HG03558 (cell line): ENCODE measurements around the gene SEMA3A.
"Not testable (repeated sequence)": the region's sequence is repeated elsewhere in the genome, so short reads cannot be mapped to it uniquely, and the experiment has no call there.

ENCODE experiments used
- ATAC-seq: cut with Tn5 transposase; IDR thresholded peaks from one replicate; pipeline ENCODE4 v1.9.1; 2021; ENCODE audit warnings: moderate number of reproducible peaks; ENCODE audit not compliant: unreplicated experiment; ENCODE audit errors: extremely low read depth

Gene SEMA3A

DNA sequence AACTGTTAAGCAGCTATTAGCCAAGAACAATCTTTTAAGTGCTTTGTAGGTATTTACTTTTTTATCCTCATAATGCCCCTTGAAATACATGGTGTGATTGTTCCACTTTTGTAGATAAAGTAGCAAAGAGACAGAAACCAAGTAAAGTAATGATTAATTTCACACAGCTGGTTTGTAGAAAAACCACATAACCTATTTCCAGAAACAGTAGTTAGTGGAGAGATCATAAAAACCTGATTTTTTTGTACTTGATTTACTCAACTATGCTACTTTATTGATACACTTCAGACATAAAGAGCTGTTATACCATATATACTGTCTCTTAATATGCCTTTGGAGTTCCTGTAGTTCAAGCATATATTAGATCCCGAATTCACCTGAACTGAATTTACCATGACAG is 118.4 kb downstream of the SEMA3A start:
- no peak for ATAC-seq

- ATAC-seq: no peak
Measured at GRCh38 chr7:84073186-84073875, 121.3 kb downstream of the SEMA3A start.

DNA sequence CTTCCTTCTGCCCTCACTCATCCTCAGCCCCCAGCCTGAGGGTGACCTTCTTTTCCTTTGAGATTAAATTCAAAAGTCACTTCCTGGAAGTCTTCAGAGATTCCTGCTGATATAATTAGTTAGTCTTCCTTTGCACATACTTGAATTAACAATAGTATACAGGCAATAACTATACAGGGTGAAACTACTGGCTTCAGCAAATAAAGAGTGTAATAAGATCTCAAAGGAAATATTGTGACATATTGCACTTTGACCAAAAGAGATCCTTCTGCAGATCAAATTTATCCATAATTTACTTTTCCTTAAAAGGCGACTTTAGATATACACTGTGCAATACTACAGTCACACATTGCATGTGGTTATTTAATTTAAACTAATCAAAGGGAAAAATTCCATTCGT is 123.8 kb downstream of the SEMA3A start:
- no peak for ATAC-seq

DNA sequence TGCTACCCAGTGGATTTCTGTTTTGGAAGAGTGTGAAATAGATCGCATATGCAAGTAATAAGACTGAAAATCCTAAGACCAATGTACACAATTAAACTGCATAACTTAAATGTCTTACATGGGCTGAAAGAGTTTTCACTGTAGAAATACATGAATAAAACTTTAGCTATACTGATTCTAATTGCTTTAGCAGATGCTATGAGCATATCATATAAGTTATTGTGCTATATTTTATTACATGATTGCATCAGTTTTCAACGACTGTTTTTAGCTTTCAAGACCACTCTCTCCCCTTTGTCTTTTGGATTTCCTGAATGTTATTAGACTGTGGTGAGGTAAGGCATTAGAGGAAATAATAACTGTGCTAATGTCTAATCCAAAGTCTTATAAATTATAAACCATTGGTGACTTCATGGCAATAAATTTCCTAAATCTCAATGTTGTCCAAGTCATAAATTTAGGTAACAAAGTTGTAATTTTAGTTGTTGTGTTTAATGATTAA is 124.5 kb downstream of the SEMA3A start:
- no peak for ATAC-seq

DNA sequence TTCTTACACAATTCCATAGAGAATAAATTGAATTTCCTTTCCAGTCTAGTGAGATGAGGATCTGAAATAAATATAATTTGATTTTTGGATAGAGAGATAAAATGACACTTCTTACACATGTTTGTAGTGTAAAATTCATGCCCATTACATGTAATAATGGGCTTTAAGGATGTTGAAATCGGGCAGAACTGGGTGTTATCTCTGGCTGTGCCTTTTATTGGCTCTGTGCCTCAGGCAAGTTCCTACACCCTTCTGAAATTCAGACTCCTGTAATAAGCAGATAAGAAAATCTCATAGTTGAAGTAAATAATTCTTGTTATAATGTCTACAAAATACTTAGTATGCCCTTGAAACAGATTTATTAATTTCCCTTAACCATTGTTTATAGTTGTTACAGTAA is 125.6 kb downstream of the SEMA3A start:
- ATAC-seq: no peak

DNA sequence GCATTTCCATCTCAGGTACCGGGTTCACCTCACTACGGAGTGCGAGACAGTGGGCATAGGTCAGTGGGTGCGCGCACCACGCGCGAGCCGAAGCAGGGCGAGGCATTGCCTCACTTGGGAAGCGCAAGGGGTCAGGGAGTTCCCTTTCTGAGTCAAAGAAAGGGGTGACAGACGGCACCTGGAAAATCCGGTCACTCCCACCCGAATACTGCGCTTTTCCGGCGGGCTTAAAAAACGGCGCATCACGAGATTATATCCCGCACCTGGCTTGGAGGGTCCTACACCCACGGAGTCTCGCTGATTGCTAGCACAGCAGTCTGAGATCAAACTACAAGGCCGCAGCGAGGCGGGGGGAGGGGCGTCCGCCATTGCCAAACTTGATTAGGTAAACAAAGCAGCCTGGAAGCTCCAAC is 132.1 kb downstream of the SEMA3A start:
- not testable (repeated sequence) for ATAC-seq

DNA sequence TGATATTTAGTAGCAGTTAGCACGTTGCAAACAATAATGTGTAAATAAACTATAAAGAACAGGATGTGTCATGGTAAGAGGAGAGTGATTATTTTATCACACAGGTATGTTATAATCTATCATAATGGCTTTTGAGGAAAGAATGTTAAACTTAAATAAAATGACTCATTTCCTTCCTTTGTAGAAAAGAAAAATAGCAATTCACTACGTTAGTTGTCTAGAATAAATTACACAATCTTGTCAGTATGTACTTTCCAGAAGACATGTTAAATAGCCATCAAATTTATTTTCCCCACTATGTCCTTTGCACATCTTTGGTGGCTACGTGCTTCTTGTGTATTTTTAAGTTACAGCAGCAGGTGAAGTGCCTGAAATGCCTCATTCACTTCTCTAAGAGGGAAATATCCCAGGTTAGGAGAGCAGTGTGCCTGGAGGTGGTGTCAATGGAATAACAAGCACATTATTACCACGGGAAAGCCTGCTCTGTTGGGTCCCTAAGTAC is 133.8 kb downstream of the SEMA3A start:
- no peak for ATAC-seq

DNA sequence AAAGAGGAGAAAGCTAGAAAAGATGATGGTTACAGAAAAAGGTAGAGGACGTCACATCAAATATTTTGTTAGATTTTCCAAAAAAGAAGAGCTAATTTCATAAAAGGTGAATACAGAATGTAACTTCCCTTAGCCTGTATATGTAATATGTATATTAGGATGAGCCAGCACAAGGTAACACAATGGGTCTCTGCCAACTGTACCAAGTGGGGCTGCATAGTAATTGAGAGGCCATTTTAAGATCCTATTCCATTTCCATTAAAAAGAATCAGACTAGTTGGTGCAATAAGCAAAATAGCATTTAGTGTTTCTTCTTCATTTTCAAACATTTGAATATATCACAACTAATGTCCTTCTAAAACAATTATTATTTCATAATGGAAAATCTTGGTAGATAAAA is 134.6 kb downstream of the SEMA3A start:
- no peak for ATAC-seq

DNA sequence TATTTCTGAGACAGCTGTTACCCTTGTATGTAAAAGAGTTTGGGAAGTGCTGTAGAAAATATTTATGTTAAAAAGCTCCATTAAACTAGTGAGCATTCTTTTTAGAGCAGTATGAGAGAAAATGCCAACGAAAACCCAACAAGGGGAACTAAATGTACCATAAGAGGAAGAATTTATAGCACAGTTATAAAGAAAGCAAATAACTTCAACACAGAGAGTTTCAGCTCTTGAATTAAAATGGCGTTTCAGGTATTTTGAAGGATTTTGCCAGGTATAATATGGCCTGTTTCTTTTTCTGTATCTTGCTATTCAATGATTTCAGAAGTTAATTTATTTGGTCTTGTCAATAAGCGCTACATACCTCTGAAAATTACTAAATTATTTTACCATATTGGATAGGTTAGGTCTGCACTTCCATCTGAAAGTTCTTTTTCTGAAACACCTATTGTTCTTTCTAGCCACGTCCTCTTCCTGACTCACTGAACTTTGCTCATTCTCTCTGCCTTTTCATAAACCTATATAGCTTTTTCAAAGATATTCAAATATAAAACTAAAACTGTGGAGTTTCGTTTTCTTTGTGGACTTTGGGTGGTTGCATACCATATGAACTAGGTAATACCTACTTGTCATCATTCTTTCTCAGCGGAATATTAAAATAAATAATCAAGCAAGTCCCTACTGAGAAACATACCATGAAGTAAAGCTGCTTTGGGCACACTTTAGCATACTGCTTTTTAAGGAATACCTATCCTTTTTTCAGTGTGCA is 136.1 kb downstream of the SEMA3A start:
- no peak for ATAC-seq

- ATAC-seq: no peak
Measured at GRCh38 chr7:84057576-84057975, 137.0 kb downstream of the SEMA3A start.

- ATAC-seq: no peak
Measured at GRCh38 chr7:84055904-84056605, 138.5 kb downstream of the SEMA3A start.

GRCh38 chr7:84055199-84055598 is 139.4 kb downstream of the SEMA3A start:
- not testable (repeated sequence) for ATAC-seq

DNA sequence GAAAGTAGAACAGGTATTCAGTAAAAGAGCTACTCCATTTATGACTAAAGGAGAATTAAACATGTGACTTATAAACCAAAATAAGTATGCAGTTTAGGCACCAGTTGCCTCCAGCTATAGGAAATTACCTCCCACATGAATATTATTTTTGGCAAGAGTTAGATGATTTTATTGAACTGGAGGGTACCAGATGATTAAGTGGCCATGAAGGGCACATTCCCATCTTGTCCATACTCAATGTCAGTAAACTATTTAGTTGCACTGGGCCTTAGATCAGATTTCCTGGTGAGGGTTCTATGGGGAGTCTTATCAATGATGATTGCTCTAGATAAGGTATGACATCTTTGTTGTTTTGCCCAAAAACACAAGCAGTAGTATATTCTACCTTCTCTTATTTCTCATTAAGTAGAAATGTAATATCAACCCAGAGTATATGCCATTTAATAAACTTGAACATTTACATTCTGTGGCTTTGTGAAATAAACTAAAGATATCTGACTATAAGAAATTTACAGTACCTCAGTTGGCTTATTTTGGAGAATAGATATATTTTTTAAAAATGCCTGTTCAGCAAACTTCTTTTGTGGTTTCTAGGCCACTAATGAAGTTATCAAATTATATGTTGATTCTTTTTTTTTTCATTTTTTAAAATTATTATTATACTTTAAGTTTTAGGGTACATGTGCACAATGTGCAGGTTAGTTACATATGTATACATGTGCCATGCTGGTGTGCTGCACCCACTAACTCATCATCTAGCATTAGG is 145.3 kb downstream of the SEMA3A start:
- ATAC-seq: no peak

DNA sequence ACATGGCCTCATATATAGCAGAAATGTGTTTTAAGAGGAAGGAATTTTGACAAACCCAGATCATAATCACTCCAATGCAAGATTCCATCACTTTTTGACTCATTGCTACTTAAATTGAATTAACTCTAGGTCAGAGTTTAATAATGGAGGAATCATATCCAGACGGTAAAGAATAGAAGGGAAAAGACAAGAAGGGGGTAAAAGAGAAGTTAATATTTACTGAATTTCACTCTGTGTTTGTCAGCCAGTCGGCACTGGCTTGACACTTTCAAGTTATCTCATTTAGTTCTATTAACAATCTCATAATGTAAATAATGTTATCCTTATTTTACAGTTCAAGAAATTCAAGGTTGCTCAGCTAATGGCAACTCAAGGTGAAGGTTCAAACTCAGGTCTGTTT is 147.5 kb downstream of the SEMA3A start:
- no peak for ATAC-seq

DNA sequence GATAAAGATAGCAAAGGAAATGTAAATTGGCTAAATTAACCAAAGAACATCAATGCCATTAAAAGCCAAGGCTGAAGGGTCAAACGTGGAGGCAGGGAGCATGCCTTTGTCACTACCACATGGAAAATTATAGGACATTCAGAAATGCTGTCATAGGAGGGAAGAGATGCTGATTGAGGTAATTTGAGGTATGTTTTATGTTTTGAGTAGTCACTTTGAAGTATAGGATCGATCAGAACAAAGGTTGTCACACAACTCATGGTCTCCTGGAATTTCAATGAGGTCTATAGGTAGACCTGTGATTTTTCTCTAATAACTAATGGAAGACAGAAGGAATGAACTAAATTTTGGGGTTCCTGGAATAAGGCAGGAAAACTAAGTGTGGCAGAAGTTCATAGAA is 149.8 kb downstream of the SEMA3A start:
- no peak for ATAC-seq

- ATAC-seq: no peak
Measured at GRCh38 chr7:84043661-84044191, 150.9 kb downstream of the SEMA3A start.

- no peak for ATAC-seq
Measured at GRCh38 chr7:84042110-84042539, 152.5 kb downstream of the SEMA3A start.

DNA sequence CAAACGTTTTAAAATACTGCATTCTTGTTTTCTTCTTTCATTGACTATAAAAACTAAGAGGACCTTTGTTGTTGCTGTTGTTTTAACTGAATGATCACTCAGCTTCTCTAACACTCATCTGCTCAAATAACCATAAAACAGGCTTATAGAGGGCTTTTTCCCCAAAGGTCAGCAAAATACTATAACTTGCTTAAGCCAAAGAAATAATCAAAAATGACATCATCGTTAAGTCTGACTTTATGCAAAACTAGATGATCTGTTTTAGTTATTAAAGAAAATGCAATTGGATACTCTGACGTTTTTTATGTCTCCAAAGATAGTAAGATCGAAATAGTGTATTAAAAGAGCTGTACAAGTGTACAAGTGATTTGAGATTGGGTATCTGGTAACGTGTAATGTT is 152.9 kb downstream of the SEMA3A start:
- ATAC-seq: no peak

- no peak for ATAC-seq
Measured at GRCh38 chr7:84040355-84040754, 154.2 kb downstream of the SEMA3A start.

DNA sequence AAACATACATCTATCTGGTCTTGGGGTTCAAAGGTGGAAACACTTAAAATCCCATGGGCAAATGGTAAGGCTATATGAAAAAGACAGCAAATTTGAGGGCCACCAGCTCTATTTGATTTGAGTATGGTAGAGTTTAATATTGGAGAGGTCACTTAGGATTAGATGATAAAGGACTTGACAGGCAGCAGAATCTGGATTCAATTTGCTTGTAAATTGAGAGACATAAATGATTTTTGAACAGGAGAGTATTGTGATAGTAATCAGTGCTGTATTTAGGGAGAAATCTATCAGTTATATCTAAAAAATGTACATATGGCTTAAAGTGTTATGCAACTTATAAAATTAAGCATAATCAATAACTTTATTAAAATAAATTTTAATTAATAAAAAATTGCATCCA is 155.2 kb downstream of the SEMA3A start:
- no peak for ATAC-seq
